ENCODE results near the gene NALCN. TPM values are rescaled to one million over a fixed set of nuclear protein-coding genes. Genes with fewer than 3 reads are reported as not detected.

Gene NALCN
- total and polyA plus RNA-seq, 2 donors (not counting 1 experiment from before 2014, with no cell fraction given), result not detected

GRCh38 chr13:101309014-101309619 is 107.2 kb downstream of the NALCN start:
- H3K4me2 ChIP-seq (replicated peaks; ENCODE audit: low read depth, low read length, poor library complexity, severe bottlenecking), result no peak overlapping the region
- no peak overlapping the region for H3K4me3 ChIP-seq (ENCODE audit: control extremely low read depth in 1 of 5, extremely low read depth in 1 of 5, insufficient read depth in 1 of 5, low read depth in 2 of 5, low read length in 4 of 5)
- TF ChIP-seq EZH2 (IDR thresholded peaks at IDR 0.05; ENCODE audit: borderline replicate concordance, insufficient read depth, low read depth, low read length, poor library complexity, severe bottlenecking), result no peak
- TF ChIP-seq CTCF (IDR thresholded peaks at IDR 0.05), result no peak
- no peak overlapping the region for H3K27ac ChIP-seq (ENCODE audit: low read length in 2 of 2)
- POLR2A ChIA-PET, result no interaction called here
- Mint-ChIP-seq H3K4me3 (no peak overlapping the region), H3K27me3 (no peaks in the 10 kb centered on the region), H3K27ac (no peak overlapping the region), H3K9me3 (ENCODE audit: insufficient read depth) (no peaks in the 10 kb centered on the region), H3K4me1 (no peaks in the 10 kb centered on the region)
- H3K4me1 ChIP-seq (ENCODE audit: control insufficient read depth in 2 of 2, insufficient read depth in 2 of 2, low read length in 2 of 2), result no peaks in the 10 kb centered on the region
- intact Hi-C loops (cut with micrococcal nuclease), result no loop called here
- H3K27me3 ChIP-seq (replicated peaks in 1 of 4; ENCODE audit: control extremely low read depth in 1 of 4, control insufficient read depth in 3 of 4, insufficient read depth in 4 of 4, low read length in 3 of 4), result no peaks in the 10 kb centered on the region
- H2AFZ ChIP-seq (ENCODE audit: insufficient read depth, low read depth, low read length, poor library complexity, severe bottlenecking), result no peak overlapping the region
- H3K9ac ChIP-seq (ENCODE audit: low read length), result no peak overlapping the region
- DNase-seq (no peak), ATAC-seq (ENCODE audit: low read depth) (no peak)
- no peaks in the 10 kb centered on the region for H3K36me3 ChIP-seq (replicated peaks in 1 of 2; ENCODE audit: control extremely low read depth in 1 of 2, control insufficient read depth in 1 of 2, extremely low read depth in 1 of 2, insufficient read depth in 2 of 2, low read length in 1 of 2)
- H4K20me1 ChIP-seq (ENCODE audit: control insufficient read depth, insufficient read depth, low read length, poor library complexity, severe bottlenecking), result no peaks in the 10 kb centered on the region
- H3K9me3 ChIP-seq (ENCODE audit: control extremely low read depth in 1 of 3, control insufficient read depth in 2 of 3, insufficient read depth in 1 of 3, low read length in 2 of 3), result peaks cover 0 to 10% (median 0%) of the 10 kb centered on the region in 3 donors
- CTCF ChIA-PET, result no interaction called here
- no peaks in the 10 kb centered on the region for H3K79me2 ChIP-seq (ENCODE audit: control insufficient read depth, insufficient read depth, low read length)

DNA sequence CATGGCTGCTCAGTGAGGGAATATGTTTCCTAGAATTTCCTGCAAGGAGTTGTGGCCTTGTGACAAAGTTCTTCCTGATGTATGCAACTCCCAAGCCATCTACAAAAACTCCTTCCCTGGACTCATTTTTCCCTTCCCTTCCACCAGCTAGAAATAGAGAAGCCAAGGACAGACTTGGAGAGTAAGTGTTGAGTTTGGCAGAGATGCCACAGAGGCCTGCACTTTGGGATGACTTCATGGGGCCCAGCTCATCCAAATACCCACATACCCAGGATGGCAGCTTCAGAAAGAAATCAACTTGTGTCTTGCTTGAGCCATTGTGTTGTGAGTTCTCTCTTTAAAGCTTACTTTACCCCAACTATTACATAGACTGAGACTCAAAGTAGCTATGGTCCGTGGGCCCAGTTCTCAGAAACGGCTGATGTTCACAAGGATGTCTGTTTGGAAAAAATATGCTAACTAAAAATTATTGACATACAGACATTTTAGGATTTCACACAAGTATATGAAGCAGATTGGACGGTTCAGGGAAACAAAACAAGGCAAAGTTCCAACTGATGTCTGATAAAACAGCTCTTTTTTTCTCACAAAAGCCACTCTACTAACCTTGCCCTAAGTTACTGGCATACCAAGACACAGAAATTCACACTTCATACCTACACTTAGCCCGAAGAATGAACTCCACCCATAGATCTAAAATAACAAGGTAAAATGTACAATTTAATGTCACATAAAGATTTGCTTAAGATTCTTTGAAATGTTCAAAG is 107.9 kb downstream of the NALCN start:
- Histone ChIP-seq H3K4me1 (ENCODE audit: control insufficient read depth in 2 of 2, insufficient read depth in 2 of 2, low read length in 2 of 2) (no peaks in the 10 kb centered on the region), H3K9me3 (ENCODE audit: control extremely low read depth in 1 of 3, control insufficient read depth in 2 of 3, insufficient read depth in 1 of 3, low read length in 2 of 3) (peaks cover 0 to 10% (median 0%) of the 10 kb centered on the region in 3 donors), H2AFZ (ENCODE audit: insufficient read depth, low read depth, low read length, poor library complexity, severe bottlenecking) (no peak overlapping the region), H3K27ac (ENCODE audit: low read length in 2 of 2) (no peak overlapping the region), H3K4me2 (replicated peaks; ENCODE audit: low read depth, low read length, poor library complexity, severe bottlenecking) (no peak overlapping the region), H3K36me3 (replicated peaks in 1 of 2; ENCODE audit: control extremely low read depth in 1 of 2, control insufficient read depth in 1 of 2, extremely low read depth in 1 of 2, insufficient read depth in 2 of 2, low read length in 1 of 2) (no peaks in the 10 kb centered on the region), H3K4me3 (ENCODE audit: control extremely low read depth in 1 of 5, extremely low read depth in 1 of 5, insufficient read depth in 1 of 5, low read depth in 2 of 5, low read length in 4 of 5) (no peak overlapping the region), H4K20me1 (ENCODE audit: control insufficient read depth, insufficient read depth, low read length, poor library complexity, severe bottlenecking) (no peaks in the 10 kb centered on the region), H3K27me3 (replicated peaks in 1 of 4; ENCODE audit: control extremely low read depth in 1 of 4, control insufficient read depth in 3 of 4, insufficient read depth in 4 of 4, low read length in 3 of 4) (no peaks in the 10 kb centered on the region), H3K79me2 (ENCODE audit: control insufficient read depth, insufficient read depth, low read length) (no peaks in the 10 kb centered on the region), H3K9ac (ENCODE audit: low read length) (no peak overlapping the region)
- no peak for DNase-seq
- intact Hi-C loops (cut with micrococcal nuclease), result no loop called here
- no peak overlapping the region for H3K27ac Mint-ChIP-seq
- no peaks in the 10 kb centered on the region for H3K9me3 Mint-ChIP-seq (ENCODE audit: insufficient read depth)
- H3K27me3 Mint-ChIP-seq, result no peaks in the 10 kb centered on the region
- ATAC-seq (ENCODE audit: low read depth), result no peak
- ChIA-PET POLR2A (no interaction called here), CTCF (no interaction called here)
- no peaks in the 10 kb centered on the region for H3K4me1 Mint-ChIP-seq
- H3K4me3 Mint-ChIP-seq, result no peak overlapping the region
- TF ChIP-seq CTCF (IDR thresholded peaks at IDR 0.05), result no peak
- WGBS (ENCODE audit: insufficient coverage), result 100% methylated on average over 1 of the region's 4 CpGs

All from B cell (primary cell).